Superior temporal gyrus (tissue), 1 donor: ENCODE measurements around the gene MLLT10.

Experiments
- DNase-seq: peaks from one replicate; pipeline ENCODE4 v3.0.0-alpha.2; 2016; ENCODE audit errors: extremely low spot score

The MLLT10 gene

DNA sequence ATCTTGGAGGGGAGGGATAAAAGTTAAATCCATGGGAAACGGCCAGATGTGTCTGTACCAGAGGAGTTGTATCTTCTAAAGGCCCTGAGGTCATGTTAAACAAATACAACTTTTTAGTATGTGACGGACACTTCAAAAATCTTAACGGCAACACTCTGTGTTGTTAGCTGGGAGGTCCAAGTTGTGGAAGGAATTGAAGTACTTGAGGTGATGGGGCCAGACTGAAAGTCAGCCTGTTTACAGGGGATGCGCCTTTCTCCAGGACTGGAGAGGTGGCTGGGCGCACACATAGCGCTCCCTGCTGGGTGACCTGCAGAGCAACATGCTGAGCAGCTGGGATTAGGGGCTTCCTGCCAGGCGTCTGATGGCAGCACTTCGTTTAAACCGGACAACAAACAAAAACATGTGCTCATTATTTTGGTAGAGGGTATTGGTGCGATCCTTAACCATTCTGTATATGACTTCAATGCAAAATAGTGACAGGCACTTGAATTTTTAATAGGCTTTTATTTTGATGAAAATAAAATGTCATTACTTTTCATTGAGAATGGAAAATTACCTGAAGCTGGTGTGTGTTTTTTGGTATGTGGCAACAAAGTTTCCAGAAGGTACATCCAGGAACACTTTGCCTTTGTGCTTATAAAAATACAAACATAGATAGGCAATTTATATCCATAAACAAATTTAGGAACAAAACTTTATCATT is 198.2 kb downstream of the MLLT10 start:
- peak; percentile 80 for DNase-seq

DNA sequence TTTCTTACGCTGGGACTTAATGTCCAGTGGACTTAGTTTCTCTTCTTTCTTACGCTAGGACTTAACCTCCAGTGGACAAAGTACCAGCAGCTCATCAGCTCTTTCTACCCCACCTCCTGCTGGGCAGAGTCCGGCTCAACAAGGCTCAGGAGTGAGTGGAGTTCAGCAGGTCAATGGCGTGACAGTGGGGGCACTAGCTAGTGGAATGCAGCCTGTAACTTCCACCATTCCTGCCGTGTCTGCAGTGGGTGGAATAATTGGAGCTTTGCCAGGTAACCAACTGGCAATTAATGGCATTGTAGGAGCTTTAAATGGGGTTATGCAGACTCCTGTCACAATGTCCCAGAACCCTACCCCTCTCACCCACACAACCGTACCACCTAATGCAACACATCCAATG is 199.7 kb downstream of the MLLT10 start:
- DNase-seq, result no peak

DNA sequence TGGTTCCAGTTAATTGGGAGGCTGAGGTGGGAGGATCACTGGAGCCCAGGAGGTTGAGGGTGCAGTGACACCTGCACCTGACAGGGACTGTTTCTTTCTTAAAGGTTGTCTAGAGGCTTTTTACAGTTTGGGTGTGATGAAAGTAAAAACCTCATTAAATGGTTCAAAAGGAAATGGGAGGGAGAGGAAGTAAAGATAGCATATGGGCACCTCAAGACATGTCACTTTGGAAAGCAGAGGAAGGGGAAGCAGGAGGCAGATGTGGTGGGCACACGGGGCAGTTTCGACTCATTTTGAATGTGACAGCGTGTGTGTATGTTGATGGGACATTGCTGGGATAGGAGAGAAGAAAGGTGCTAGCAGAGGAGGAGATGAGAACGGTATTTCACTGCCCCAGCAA is 203.1 kb downstream of the MLLT10 start:
- no peak for DNase-seq

DNA sequence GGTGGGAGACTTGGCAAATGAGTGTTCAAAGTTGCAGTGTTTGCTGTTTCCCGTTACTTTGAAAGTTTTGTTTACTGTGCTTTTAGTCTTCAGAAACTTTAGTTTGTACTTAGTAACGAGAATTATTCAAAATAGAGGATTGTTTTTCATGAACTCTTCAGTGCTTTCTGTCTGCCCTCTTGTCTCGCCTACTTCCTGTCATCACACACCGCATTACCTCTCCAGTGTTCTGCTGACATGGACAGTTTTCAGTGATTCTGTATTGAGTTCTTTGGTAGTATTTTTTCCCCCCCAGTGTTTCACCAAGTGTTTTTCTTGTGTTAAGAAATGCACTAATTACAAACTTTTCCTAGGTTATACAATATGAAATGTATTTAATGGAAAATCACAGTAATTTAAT is 207.0 kb downstream of the MLLT10 start:
- no peak for DNase-seq

DNA sequence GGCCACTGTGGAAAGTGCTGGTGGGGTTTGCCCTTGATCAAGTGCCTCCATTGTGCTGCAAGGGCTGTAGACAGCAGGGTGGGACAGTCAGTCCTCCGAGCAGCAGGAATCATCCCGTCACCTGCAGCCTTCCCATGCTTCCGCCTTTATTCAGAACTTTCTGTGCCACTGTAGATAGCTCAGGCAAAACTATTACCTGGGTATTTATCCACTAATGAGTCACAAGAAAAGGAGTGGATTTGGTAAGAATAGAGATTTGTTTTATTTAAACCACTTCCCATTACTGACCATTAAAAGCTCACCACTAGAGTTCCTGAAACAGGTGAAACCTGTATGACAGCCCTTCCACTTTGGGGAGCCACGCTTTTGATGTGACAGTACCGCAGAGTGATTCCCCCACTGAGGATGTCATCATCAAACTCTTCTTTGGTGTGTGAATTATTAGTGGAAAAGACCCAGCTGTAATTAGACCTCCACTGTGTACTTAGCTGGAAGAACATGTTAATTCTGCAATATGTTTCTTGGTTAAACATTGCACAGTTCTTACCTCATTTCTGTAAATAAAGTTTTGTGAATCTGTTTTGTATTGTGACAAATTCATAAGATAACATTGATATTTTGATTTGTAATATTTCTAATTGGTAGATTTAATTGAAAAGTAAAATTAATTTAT is 208.8 kb downstream of the MLLT10 start:
- DNase-seq, result no peak

DNA sequence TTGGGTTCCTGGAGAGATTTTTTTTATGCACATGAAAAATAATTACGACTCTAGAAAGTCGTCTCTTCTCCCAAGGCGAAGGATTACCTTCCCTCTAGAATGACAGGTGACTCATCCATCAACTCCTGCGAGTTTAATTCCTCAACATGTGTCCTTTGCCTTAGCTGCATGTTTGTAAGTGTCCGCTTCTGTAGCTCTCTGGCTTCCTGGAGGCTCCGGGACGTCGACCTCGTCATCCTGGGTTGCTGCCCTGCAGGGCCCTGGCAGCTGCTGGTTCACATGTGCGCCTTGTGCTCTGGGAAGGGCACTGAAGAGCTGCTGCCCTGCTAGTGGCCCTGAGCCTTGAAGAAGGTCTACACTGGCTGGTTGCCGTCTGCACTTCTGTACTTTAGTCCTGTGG is 210.2 kb downstream of the MLLT10 start:
- no peak for DNase-seq

DNA sequence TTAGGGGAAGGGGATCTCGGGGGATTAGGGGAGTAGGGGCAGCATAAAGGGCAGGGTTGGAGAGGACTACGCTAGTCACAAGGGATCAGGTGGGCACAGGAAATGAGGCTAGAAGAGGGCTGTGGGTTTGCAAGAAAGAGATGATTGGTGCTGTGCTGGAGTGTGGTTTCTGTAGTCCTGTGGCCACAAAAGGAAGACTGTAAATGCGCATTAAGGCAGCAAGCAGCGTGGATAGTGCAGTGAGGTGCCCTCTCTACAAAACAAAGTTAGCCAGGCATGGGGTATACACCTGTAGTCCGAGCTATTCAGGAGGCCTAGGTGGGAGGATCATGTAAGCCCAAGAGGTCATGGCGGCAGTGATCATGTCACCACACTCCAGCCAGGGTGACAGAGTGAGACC is 212.1 kb downstream of the MLLT10 start:
- no peak for DNase-seq

DNA sequence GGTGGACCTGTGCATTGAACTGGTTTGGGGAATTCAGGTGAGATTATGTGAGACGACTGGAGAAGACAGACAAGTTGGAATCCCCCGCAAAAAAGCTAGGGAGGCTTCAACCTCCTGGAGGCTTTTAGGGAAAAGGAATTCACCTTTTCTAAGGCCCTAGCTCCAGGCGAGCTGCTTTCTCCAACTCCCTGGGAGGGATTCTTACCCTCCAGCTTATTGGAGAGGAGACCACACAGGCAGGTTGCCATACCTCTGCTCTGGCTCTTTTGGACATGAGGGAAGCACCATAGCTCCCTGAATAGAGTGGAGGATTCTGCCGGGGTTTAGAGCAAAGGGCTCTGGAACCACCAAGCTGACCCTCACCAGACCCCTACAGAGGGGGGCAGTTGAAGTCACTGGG is 213.8 kb downstream of the MLLT10 start:
- DNase-seq, result no peak

DNA sequence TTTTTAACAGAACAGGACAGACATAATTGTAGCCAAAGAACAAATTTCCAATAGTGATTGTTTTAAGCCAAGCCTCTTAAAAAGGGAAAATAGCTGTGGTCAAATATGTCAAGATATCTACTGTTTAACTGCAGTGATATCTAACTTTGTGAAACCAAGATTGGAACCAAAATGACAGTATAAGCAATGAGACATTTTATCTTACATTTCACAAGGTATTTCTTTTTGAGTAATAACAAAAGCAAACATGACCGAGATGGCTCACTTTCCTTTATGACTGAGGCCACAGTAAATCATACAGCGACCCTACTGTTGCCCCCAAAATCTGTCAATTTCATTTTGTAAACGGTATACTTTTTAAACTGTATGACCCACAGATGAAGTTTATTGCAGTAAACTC is 215.8 kb downstream of the MLLT10 start:
- DNase-seq, result no peak

DNA sequence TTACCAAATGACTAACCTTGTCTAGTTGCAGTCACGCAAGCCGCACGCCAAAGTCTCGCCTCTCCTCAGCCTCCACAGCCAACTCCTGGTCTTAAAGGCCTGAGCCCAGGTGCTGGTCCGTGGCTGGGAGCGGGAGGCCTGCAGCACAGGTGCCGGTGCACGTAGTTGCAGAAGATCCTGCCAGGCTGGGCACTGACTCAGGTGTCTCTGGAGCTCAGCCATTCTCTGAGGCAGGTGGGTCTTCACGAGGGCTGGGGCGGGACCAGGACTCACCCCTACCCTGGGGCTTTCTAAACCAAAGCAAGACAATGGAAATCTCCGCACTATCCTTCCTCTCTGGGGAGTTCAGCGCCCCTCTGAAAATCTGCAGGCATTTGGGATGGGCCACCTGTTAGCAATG is 216.4 kb downstream of the MLLT10 start:
- DNase-seq, result no peak

DNA sequence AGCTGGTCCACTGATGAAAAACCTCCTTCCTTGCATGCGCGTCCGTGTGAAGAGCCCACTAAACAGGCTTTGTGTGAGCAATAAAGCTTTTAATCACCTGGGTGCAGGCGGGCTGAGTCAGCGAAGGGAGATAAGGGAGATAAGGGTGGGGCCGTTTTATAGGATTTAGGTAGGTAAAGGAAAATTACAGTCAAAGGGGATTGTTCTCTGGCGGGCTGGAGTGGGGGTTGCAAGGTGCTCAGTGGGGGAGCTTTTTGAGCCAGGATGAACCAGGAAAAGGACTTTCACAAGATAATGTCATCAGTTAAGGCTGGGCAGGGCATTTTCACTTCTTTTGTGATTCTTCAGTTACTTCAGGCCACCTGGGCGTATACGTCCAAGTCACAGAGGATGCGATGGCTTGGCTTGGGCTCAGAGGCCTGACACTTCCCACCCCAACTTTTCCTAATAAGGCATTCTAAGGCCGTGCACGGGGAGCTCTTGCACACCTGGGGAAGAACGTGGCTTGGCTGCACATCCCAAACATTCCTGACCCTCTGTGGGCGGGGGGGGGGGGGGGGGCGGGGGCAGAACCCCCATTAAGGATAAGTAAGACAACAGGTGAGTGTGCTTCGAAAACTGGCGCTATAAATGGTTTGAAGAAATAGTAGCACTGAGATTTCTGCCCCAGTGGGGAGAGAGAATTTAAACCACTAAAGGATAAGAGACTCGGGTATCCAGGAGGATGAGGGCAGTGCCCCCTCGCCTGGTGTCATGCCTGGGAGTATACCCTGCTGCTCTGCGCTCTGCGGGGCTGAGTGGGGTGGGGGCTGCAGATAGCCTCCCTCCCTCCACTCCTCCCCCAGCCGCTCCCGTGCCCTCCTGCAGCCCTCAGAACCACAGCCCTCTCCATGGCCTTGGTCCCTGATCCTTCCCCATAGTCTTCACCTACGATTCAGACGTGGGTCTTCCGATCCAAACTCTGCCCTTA is 217.6 kb downstream of the MLLT10 start:
- no peak for DNase-seq

DNA sequence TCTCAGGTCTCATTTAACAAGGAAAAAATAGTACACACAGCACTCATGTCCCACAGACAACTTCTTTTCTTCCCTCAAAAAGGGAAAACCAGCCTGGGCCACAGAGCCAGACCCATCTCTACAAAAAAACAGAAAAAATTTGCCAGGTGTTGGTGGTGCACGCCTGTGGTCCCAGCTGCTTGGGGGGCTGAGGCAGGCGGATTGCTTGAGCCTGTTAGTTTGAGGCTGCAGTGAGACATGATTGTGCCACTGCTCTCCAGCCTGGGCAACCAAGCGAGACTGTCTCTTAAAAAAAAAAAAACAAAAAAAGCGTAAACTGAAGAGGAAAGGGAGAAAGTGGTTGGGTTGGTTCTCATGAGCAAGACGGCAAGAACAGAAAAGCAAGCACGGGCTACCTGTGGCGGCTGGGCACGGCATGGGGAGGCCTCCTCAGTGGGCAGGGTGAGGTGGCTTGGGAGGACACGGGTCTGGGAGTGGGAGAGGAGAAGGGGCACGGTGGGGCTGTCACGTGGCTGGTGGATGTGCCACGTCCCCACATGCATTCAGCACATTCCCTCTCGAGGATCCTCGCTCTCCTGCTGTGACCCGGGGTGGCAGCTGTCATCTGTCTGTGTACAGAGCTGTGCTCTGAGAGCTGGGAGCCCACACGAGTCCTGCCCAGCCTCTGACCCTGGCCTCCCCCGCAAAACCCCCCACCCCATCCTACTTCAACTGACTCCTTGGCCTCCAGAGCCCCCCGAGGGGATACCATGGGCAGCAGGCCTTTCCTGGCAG is 219.7 kb downstream of the MLLT10 start:
- DNase-seq, result no peak

DNA sequence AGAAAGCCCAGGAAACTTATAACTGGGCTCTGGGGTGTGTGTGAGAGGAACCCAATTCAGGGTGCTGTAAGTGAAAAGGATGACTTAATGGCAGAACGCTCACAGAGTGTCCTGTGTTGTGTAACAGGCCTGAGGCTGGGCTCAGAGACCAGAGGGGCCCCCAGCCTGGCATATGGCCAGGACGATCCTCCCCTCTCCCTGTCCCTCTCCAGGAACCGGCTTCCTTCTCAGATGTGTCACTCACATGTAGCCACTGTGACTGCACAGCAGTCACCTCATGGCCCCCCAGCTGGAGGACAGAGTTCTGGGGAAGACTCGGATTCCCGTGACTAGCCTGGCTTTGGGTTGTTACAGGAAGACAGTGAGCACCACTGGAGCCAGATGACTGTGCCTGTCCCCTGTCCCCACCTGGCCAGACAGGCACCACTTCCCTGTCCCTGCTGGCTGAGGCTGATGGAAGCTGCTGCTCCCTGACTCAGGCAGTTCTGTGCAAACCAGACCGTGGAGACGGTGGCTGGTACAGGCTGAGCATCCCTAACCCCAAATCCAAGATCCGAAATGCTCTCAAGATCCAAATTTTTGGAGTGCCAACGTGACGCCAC is 220.5 kb downstream of the MLLT10 start:
- DNase-seq, result no peak

DNA sequence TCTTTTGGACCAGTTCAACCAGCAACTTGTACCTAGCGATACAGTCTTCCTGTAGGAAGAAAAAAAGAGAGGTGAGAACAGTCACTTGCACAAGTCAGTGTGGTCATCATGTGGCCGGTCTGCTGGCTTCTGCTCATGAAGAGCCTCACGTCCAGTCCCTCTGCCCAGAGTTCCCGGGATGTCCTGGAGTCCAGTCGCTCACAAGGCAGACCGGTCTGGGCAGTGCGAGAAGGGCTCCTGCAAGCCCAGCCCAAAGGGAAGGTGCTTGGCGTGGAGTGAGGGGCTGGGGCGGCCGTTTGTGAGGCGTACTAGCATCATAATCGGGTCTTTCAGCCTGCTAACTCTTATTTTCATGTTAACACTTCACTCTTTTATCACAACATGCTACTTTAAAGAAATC is 222.7 kb downstream of the MLLT10 start:
- DNase-seq, result no peak

DNA sequence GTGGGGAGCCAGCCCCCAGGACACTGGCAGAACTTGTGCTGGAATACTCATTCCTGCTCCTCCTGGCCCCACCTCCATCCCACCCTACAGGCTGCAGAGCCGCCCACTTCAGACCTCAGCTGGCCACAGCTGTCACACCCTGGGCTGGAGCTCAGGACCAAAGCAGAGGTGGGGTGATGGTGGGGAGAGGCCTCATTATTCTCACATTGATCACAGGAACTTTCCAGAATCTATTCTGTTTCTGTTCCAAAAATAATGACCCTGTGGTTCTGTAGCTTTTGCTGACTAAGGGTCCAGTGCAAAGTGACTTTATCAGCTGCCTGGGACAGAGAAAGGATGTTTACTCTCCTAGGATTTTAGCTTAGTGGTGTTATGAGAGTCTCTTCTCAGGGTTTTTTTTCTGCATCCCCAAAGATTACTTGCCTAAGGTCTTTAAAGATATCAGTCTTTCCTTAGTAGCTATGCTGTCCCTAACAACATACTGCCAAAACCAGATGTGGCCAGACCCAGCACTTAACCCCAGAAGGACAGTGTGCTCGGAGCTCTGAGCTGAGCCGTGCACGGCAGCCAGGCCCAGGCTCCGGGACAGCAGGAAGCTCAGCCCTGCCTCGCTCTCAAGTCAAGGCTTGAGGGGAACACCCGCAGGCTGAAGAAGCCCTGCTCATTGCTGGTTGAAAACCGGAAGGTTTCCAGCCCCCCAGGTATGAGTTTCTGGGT is 223.3 kb downstream of the MLLT10 start:
- DNase-seq, result no peak

DNA sequence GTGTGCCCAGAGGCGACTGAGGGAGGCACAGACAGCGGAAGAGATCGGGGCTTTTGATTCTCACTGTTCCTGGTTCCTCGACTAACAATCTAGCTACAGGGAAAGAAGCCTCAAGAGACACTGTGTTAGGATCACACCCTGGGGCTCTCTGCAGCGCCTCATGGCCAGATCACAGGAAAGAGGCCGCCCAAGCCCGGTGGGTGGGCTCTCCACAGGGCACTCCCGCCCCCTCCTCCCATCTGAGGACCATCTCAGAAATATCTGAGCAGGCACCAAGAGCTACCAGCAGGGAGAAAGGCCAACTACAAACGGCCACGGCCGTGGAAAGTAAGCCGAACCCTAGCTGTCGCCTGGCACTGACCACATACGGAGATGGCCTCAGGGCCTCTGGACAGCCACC is 224.2 kb downstream of the MLLT10 start:
- DNase-seq, result no peak

DNA sequence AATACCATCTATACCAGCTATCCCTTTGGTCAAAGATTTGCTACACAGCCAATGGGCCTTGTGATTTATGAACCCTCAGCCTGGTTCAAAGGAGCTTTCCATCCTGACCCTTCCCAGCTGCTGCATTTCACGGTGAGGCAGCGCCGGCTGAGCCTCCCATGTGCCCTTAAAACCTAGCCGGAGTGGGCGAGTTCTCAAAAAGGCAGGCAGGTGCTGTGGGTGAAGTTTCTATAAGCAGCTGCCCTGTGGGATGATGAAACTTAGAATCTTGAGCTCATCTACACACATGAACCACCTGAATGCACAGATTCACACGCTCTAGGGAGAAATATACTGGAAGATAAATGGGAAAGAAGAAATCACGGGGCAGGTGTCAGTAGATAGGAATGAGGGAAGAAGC is 224.7 kb downstream of the MLLT10 start:
- no peak for DNase-seq

DNA sequence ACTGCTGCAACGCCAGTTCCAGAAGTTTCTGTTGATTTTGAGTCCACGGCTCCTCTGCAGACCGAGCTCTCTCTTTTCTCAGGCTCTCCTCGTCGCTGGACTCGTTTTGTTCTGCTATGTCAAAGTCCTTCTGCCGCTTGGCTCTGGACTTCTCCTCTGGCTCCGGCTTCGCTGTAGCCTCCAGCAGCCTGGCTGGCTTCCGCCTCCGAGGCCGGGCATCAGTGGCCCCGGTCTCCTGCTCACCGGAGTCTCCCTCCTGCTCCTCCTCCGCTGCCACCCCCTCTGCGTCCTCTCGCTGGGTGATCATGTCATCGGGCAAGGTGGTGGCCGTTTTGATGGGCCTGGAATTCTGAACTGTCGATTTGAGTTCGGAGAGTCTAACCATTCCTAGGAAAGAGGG is 225.2 kb downstream of the MLLT10 start:
- no peak for DNase-seq

DNA sequence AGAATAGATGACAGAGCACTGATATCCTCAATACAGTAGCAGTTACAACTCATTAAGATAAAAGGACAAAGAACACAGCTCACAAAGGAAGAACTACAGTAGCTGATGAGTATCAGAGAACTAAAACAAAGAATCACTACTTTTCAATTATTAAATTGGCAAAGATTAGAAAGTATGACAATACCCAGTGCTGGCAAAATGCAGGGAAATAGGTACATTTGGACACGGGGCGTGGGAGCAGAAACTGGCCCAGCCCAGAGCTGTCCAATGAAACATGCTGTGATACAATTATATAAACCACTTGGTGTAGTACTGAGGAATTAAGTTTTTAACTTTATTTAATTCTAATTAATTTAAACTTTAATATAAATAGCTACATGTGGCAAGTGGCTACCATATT is 226.3 kb downstream of the MLLT10 start:
- no peak for DNase-seq

DNA sequence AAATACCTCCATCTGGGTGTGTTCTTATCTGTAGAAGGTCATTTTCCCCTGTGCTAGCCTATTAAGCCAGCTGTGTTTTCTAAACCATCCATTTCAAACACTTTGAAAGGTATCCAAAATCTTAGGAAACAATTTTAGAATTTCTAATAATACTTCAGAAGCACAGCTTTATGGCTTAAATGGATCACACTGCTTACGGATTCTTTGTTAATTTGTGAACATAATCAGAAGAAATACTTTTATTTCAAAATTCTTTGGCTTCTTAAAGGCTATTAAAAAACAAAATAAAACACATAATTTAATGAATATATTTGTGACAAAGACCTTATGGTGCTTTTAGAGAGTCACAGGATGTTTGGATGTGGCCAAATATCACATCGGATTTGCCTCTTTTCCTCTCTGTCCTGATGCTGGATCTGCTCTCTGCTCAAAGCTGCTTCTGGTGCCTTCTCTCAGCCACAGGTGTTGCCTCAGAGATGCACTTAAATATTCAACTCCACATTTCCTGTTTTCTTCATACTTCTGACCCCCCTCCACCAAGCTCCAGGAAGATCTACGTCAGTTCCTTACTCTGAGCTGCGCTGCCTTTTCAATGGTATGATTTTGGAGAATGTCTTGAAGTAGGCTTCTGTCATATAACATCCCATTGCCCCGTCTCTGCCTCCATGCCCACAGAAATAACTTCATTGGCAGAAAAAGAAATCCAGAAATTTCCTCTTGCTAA is 230.6 kb downstream of the MLLT10 start:
- no peak for DNase-seq
